ENCODE data around the gene MAPK1. TPM values are rescaled to one million over a fixed set of nuclear protein-coding genes. Genes with fewer than 3 reads are reported as not detected.
"Not testable (repeated sequence)": the region's sequence is repeated elsewhere in the genome, so short reads cannot be mapped to it uniquely, and the experiment has no call there.

MAPK1 gene
- total RNA-seq, 4 donors from 2014 or later, result 29.0 to 46.8 (median 35.1) TPM

GRCh38 chr22:21837248-21837979 is 30.0 kb downstream of the MAPK1 start:
- no peak for DNase-seq (ENCODE audit: low spot score)
- peak; percentile 57 for ATAC-seq (ENCODE audit: low FRiP score)
- TF ChIP-seq CTCF (IDR thresholded peaks at IDR 0.05), result no peak

- not testable (repeated sequence) for ATAC-seq (ENCODE audit: low FRiP score); DNase-seq (ENCODE audit: low spot score)
Measured at GRCh38 chr22:21836486-21836885, 31.0 kb downstream of the MAPK1 start.

- no peak for TF ChIP-seq CTCF (IDR thresholded peaks at IDR 0.05)
- DNase-seq (ENCODE audit: low spot score), result no peak
- ATAC-seq (ENCODE audit: low FRiP score), result no peak
Measured at GRCh38 chr22:21835378-21835777, 32.1 kb downstream of the MAPK1 start.

- no peak for TF ChIP-seq CTCF (IDR thresholded peaks at IDR 0.05)
- DNase-seq (ENCODE audit: low spot score) (no peak), ATAC-seq (ENCODE audit: low FRiP score) (no peak)
Measured at GRCh38 chr22:21834869-21835268, 32.6 kb downstream of the MAPK1 start.

GRCh38 chr22:21832291-21833290 is 34.9 kb downstream of the MAPK1 start:
- no peak for ATAC-seq (ENCODE audit: low FRiP score)
- TF ChIP-seq CTCF (IDR thresholded peaks at IDR 0.05), result no peak

GRCh38 chr22:21829523-21829922 is 37.9 kb downstream of the MAPK1 start:
- DNase-seq (ENCODE audit: low spot score) (no peak), ATAC-seq (ENCODE audit: low FRiP score) (no peak)
- no peak for TF ChIP-seq CTCF (IDR thresholded peaks at IDR 0.05)

More at GRCh38 chr22:21832291-21833290, 34.9 kb downstream of the MAPK1 start:
- DNase-seq (ENCODE audit: low spot score), result no peak

- ATAC-seq (ENCODE audit: low FRiP score) (no peak), DNase-seq (ENCODE audit: low spot score) (no peak)
- TF ChIP-seq CTCF (IDR thresholded peaks at IDR 0.05), result no peak
Measured at GRCh38 chr22:21828268-21828638, 39.2 kb downstream of the MAPK1 start.

All from omental fat pad (tissue), 4 donors.